8988T (cell line): ENCODE measurements around the gene PDXP.
"Not testable (repeated sequence)": the region's sequence is repeated elsewhere in the genome, so short reads cannot be mapped to it uniquely, and the experiment has no call there.

Experiments
- DNase-seq: peaks from one replicate; pipeline ENCODE4 v3.0.0; 2011

The PDXP gene

GRCh38 chr22:37658133-37659065 lies at the start of gene PDXP:
PDXP (plus strand) TSS chr22:37658723; CDS start chr22:37658783, 60 bp downstream.
- DNase-seq = peak; percentile 97

GRCh38 chr22:37609240-37610152 lies 49.0 kb upstream of the PDXP start:
- DNase-seq = peak; percentile 23

GRCh38 chr22:37610153-37610475 lies 48.4 kb upstream of the PDXP start:
- not testable (repeated sequence) for DNase-seq

GRCh38 chr22:37610480-37611129 lies 47.9 kb upstream of the PDXP start:
- no peak for DNase-seq

- no peak for DNase-seq
These were observed 47.3 kb upstream of the PDXP start for GRCh38 chr22:37611207-37611606.

- peak; percentile 8 for DNase-seq
These were observed 42.1 kb upstream of the PDXP start for GRCh38 chr22:37616201-37617083.

GRCh38 chr22:37617431-37617830 lies 41.1 kb upstream of the PDXP start:
- DNase-seq = no peak

- DNase-seq = peak; percentile 2
These were observed 40.4 kb upstream of the PDXP start for GRCh38 chr22:37618072-37618656.

GRCh38 chr22:37618674-37619073 lies 39.8 kb upstream of the PDXP start:
- peak; percentile 2 for DNase-seq

GRCh38 chr22:37619991-37620390 lies 38.5 kb upstream of the PDXP start:
- no peak for DNase-seq

- DNase-seq = no peak
These were observed 37.1 kb upstream of the PDXP start for GRCh38 chr22:37621352-37621860.

- peak; percentile 73 for DNase-seq
These were observed 35.2 kb upstream of the PDXP start for GRCh38 chr22:37623075-37624016.

GRCh38 chr22:37624017-37624365 lies 34.5 kb upstream of the PDXP start:
- no peak for DNase-seq

- no peak for DNase-seq
These were observed 33.6 kb upstream of the PDXP start for GRCh38 chr22:37624876-37625275.

- no peak for DNase-seq
These were observed 32.8 kb upstream of the PDXP start for GRCh38 chr22:37625737-37626136.

GRCh38 chr22:37626144-37626543 lies 32.4 kb upstream of the PDXP start:
- DNase-seq = no peak

GRCh38 chr22:37626556-37627075 lies 31.9 kb upstream of the PDXP start:
- DNase-seq = no peak

- no peak for DNase-seq
These were observed 31.4 kb upstream of the PDXP start for GRCh38 chr22:37627121-37627520.

- no peak for DNase-seq
These were observed 31.0 kb upstream of the PDXP start for GRCh38 chr22:37627545-37627944.

GRCh38 chr22:37628830-37629229 lies 29.7 kb upstream of the PDXP start:
- no peak for DNase-seq
